ENCODE data around the gene STYK1.

Gene STYK1

GRCh38 chr12:10688042-10688441, 14.2 kb upstream of the STYK1 start:
- Histone ChIP-seq H2AFZ (ENCODE audit: low read depth, low read length, severe bottlenecking) (no peak overlapping the region), H4K20me1 (ENCODE audit: low read depth, low read length) (no peaks in the 10 kb centered on the region), H3K4me2 (ENCODE audit: low read depth, low read length, poor library complexity, severe bottlenecking) (no peak overlapping the region), H3K4me3 (ENCODE audit: insufficient read depth, low read length, poor library complexity, severe bottlenecking) (no peak overlapping the region), H3K36me3 (ENCODE audit: low read length) (no peaks in the 10 kb centered on the region), H3K9me2 (replicated peaks; ENCODE audit: insufficient read depth, low read length) (no peaks in the 10 kb centered on the region), H3K27me3 (ENCODE audit: low read length) (no peaks in the 10 kb centered on the region), H3K9me3 (ENCODE audit: insufficient read depth, low read length) (no peaks in the 10 kb centered on the region), H3F3A (ENCODE audit: insufficient read depth) (no peaks in the 10 kb centered on the region), H3K27ac (ENCODE audit: low read depth, low read length) (no peak overlapping the region), H3K79me2 (ENCODE audit: insufficient read depth, low read length) (no peaks in the 10 kb centered on the region), H3K9ac (ENCODE audit: low read length) (no peak overlapping the region)
- TF ChIP-seq CTCF (IDR thresholded peaks at IDR 0.05; ENCODE audit: insufficient read depth, low read length, poor library complexity, severe bottlenecking) (no peak), EZH2phosphoT487 (conservative IDR thresholded peaks at IDR 0.05; ENCODE audit: low read length) (no peak)

DNA sequence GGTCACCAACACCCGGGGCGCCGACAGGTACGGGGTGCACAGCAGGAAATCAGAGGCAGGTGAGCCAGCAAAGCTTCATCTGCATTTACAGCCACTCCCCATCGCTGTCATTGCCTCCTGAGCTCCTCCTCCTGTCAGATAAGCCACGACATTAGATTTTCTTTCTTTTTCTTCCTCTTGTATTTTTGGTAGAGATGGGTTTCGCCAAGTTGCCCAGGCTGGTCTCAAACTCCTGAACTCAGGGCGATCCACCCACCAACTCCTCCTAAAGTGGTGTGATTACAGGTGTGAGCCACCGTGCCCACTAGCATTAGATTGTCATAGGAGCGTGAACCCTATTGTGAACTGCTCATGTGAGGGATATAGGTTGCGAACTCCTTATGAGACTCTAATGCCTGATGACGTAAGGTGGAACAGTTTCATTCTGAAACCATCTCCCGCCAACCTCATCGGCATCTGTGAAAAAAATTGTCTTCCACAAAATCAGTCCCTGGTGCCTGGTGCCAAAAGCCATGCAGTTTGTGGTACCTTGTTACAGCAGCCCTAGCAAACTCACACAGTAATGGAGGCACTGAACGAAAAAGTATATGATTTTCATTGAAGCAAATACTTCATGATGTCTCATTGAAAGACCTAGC, 1.5 kb downstream of the STYK1 start:
- H3K9ac ChIP-seq (ENCODE audit: low read length) = no peak overlapping the region
- no peak overlapping the region for H3K4me3 ChIP-seq (ENCODE audit: insufficient read depth, low read length, poor library complexity, severe bottlenecking)
- H3K4me2 ChIP-seq (ENCODE audit: low read depth, low read length, poor library complexity, severe bottlenecking) = no peak overlapping the region
- no peaks in the 10 kb centered on the region for H3K9me2 ChIP-seq (replicated peaks; ENCODE audit: insufficient read depth, low read length)
- H2AFZ ChIP-seq (ENCODE audit: low read depth, low read length, severe bottlenecking) = no peak overlapping the region
- no peaks in the 10 kb centered on the region for H4K20me1 ChIP-seq (ENCODE audit: low read depth, low read length)
- H3K79me2 ChIP-seq (ENCODE audit: insufficient read depth, low read length) = no peaks in the 10 kb centered on the region
- H3K27me3 ChIP-seq (ENCODE audit: low read length) = no peaks in the 10 kb centered on the region
- no peaks in the 10 kb centered on the region for H3F3A ChIP-seq (ENCODE audit: insufficient read depth)
- no peak overlapping the region for H3K27ac ChIP-seq (ENCODE audit: low read depth, low read length)
- H3K9me3 ChIP-seq (ENCODE audit: insufficient read depth, low read length) = no peaks in the 10 kb centered on the region
- TF ChIP-seq EZH2phosphoT487 (conservative IDR thresholded peaks at IDR 0.05; ENCODE audit: low read length) (no peak), CTCF (IDR thresholded peaks at IDR 0.05; ENCODE audit: insufficient read depth, low read length, poor library complexity, severe bottlenecking) (no peak)
- H3K36me3 ChIP-seq (ENCODE audit: low read length) = no peaks in the 10 kb centered on the region

- Histone ChIP-seq H3K9ac (ENCODE audit: low read length) (no peak overlapping the region), H2AFZ (ENCODE audit: low read depth, low read length, severe bottlenecking) (no peak overlapping the region), H3K4me2 (ENCODE audit: low read depth, low read length, poor library complexity, severe bottlenecking) (no peak overlapping the region), H3K36me3 (ENCODE audit: low read length) (no peaks in the 10 kb centered on the region), H4K20me1 (ENCODE audit: low read depth, low read length) (no peaks in the 10 kb centered on the region), H3F3A (ENCODE audit: insufficient read depth) (no peaks in the 10 kb centered on the region), H3K9me3 (ENCODE audit: insufficient read depth, low read length) (no peaks in the 10 kb centered on the region), H3K79me2 (ENCODE audit: insufficient read depth, low read length) (no peaks in the 10 kb centered on the region), H3K9me2 (replicated peaks; ENCODE audit: insufficient read depth, low read length) (no peaks in the 10 kb centered on the region), H3K27me3 (ENCODE audit: low read length) (no peaks in the 10 kb centered on the region), H3K4me3 (ENCODE audit: insufficient read depth, low read length, poor library complexity, severe bottlenecking) (no peak overlapping the region), H3K27ac (ENCODE audit: low read depth, low read length) (no peak overlapping the region)
- TF ChIP-seq EZH2phosphoT487 (conservative IDR thresholded peaks at IDR 0.05; ENCODE audit: low read length) (no peak), CTCF (IDR thresholded peaks at IDR 0.05; ENCODE audit: insufficient read depth, low read length, poor library complexity, severe bottlenecking) (no peak)
Observed at GRCh38 chr12:10669533-10669932, 4.3 kb downstream of the STYK1 start.
